T-cell (primary cell): ENCODE results near the gene ZNF627. TPM values are rescaled to one million over a fixed set of nuclear protein-coding genes. Genes with fewer than 3 reads are reported as not detected.
"Not testable (repeated sequence)": the region's sequence is repeated elsewhere in the genome, so short reads cannot be mapped to it uniquely, and the experiment has no call there.

Experiments
- ATAC-seq, 4 experiments: fragments of 200-7000 bp in 3 of 4; fragments of 150-1000 bp in 1 of 4; cut with Tn5 transposase; replicated peaks in 1 of 4; 1 replicate in 3 of 4; 2 replicates in 1 of 4; pipeline ENCODE4 v1.10.0; 2021; ENCODE audit warnings: moderate library complexity in 3 of 4, mild to moderate bottlenecking in 2 of 4, moderate number of reproducible peaks in 1 of 4
- CTCF ChIA-PET, 2 donors: fragments of 300-600 bp; sonication (Branson Sonifier 250); formaldehyde crosslinking; loops; one replicate each; lab custom pipeline; 2022; ENCODE audit warnings: antibody characterized with exemption in 2 of 2; lab: Charles Lee
- POLR2A ChIA-PET, 2 donors: fragments of 300-600 bp; sonication (Branson Sonifier 250); formaldehyde crosslinking; loops; one replicate each; lab custom pipeline; 2022; ENCODE audit warnings: antibody characterized with exemption in 2 of 2; lab: Charles Lee
- DNase-seq, 35 experiments: peaks; one replicate each; pipeline versions ENCODE4 v3.0.0 to v3.0.0-alpha.2; 2013 to 2023
- H3K27ac ChIP-seq: one replicate; pipeline ENCODE4 v1.5.1; 2013; ENCODE audit warnings: low read length
- H3K27me3 ChIP-seq, 2 experiments: replicated peaks in 1 of 2; 1 replicate in 1 of 2; 2 replicates in 1 of 2; pipeline versions ENCODE4 v1.6.1 to v1.7.0; 2013; ENCODE audit warnings: low read length in 1 of 2, mixed read lengths in 1 of 2; ENCODE audit not compliant: control insufficient read depth in 2 of 2, insufficient read depth in 2 of 2; ENCODE audit errors: extremely low read depth in 1 of 2
- H3K36me3 ChIP-seq, 2 donors: 1 replicate in 1 of 2; 2 replicates in 1 of 2; pipeline versions ENCODE4 v1.6.1 to v1.7.0; 2013; ENCODE audit warnings: low read length in 1 of 2; ENCODE audit not compliant: control insufficient read depth in 2 of 2, insufficient read depth in 1 of 2; ENCODE audit errors: extremely low read depth in 1 of 2
- H3K4me1 ChIP-seq, 2 experiments: 1 replicate in 1 of 2; 2 replicates in 1 of 2; pipeline versions ENCODE4 v1.6.1 to v1.7.0; 2013; ENCODE audit warnings: low read length in 2 of 2, mixed read lengths in 1 of 2; ENCODE audit not compliant: insufficient read depth in 2 of 2, control insufficient read depth in 1 of 2; ENCODE audit errors: extremely low read depth in 1 of 2
- H3K4me3 ChIP-seq, 2 donors: 1 replicate in 1 of 2; 2 replicates in 1 of 2; pipeline versions ENCODE4 v1.5.1 to v1.7.0; 2013; ENCODE audit warnings: mild to moderate bottlenecking in 2 of 2, low read length in 1 of 2, moderate library complexity in 1 of 2; ENCODE audit not compliant: control insufficient read depth in 1 of 2; ENCODE audit errors: extremely low read depth in 1 of 2
- H3K9me3 ChIP-seq: 2 replicates; pipeline ENCODE4 v1.7.0; 2013
- H3K27ac Mint-ChIP-seq, 2 donors: one replicate each; pipeline ENCODE4 v1.8.0; 2020 to 2021; ENCODE audit warnings: mild to moderate bottlenecking in 2 of 2, mixed read lengths in 2 of 2
- H3K27me3 Mint-ChIP-seq, 2 donors: one replicate each; pipeline ENCODE4 v1.8.0; 2021 to 2022; ENCODE audit warnings: mixed read lengths in 2 of 2
- H3K36me3 Mint-ChIP-seq: one replicate; pipeline ENCODE4 v1.8.0; 2021; ENCODE audit warnings: mixed read lengths
- H3K4me1 Mint-ChIP-seq, 3 donors: one replicate each; pipeline ENCODE4 v1.8.0; 2020 to 2022; ENCODE audit warnings: mixed read lengths in 3 of 3, mild to moderate bottlenecking in 1 of 3
- H3K4me3 Mint-ChIP-seq, 3 donors: one replicate each; pipeline ENCODE4 v1.8.0; 2020 to 2022; ENCODE audit warnings: mild to moderate bottlenecking in 3 of 3, mixed read lengths in 3 of 3, moderate library complexity in 3 of 3
- H3K9me3 Mint-ChIP-seq, 3 donors: one replicate each; pipeline ENCODE4 v1.8.0; 2020 to 2022; ENCODE audit warnings: mixed read lengths in 3 of 3
- WGBS: methylation state at CpG from one replicate; pipeline ENCODE4 v1.1.5; 2013; ENCODE audit warnings: missing lambda C conversion rate; ENCODE audit not compliant: insufficient coverage; 5-methylcytosine and 5-hydroxymethylcytosine counted together
- total RNA-seq, 35 experiments: library from RNA in 6 of 35; stranded (reverse) in 6 of 35; fragments of 120-200 nt in 1 of 35; gene quantifications; one replicate each; pipeline versions ENCODE4 v1.2.1 to v1.2.4 and lab custom pipeline; 2013 to 2026

Gene ZNF627
- total RNA-seq, 5 donors from 2014 or later (not counting 1 experiment from before 2014, with no cell fraction given): 5.6 to 11.9 (median 10.6) TPM

GRCh38 chr19:11573354-11573753 is 23.9 kb upstream of the ZNF627 start:
- H3K9me3 Mint-ChIP-seq, H3K9me3 ChIP-seq, H3K27ac Mint-ChIP-seq, H3K4me3 ChIP-seq, H3K27ac ChIP-seq, POLR2A ChIA-PET, H3K4me1 Mint-ChIP-seq, DNase-seq, H3K4me3 Mint-ChIP-seq, H3K27me3 Mint-ChIP-seq, H3K27me3 ChIP-seq, ATAC-seq, H3K36me3 Mint-ChIP-seq: not testable (repeated sequence)
- 83% methylated on average over 1 of the region's 6 CpGs for WGBS
- CTCF ChIA-PET: interaction anchor here in 1 of 2 donors (0.7 kb wide), 1 partner anchor 115 kb away, joined by 3 read pairs; no protein-coding TSS in a partner anchor
- H3K4me1 ChIP-seq: peaks cover 5 to 11% of the 10 kb centered on the region in 2 experiments
- peaks cover 9 to 16% of the 10 kb centered on the region in 2 donors for H3K36me3 ChIP-seq

DNA sequence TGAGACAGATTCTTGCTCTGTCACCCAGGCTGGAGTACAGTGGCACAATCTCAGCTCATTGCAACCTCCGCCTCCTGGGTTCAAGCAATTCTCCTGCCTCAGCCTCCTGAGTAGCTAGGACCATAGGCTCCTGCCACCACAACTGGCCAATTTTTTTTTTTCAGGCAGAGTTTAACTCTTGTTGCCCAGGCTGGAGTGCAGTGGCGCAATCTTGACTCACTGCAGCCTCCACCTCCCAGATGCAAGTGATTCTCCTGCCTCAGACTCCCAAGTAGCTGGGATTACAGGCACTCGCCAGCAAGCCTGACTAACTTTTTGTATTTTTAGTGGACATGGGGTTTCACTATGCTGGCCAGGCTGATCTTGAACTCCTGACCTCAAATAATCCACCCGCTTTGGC is 23.5 kb upstream of the ZNF627 start:
- Histone ChIP-seq H3K36me3 (peaks cover 9 to 16% of the 10 kb centered on the region in 2 donors), H3K4me1 (peaks cover 5 to 15% of the 10 kb centered on the region in 2 experiments)
- H3K4me3 ChIP-seq, H3K27ac Mint-ChIP-seq, H3K27ac ChIP-seq, CTCF ChIA-PET, H3K4me3 Mint-ChIP-seq, H3K9me3 Mint-ChIP-seq, H3K27me3 Mint-ChIP-seq, ATAC-seq, H3K36me3 Mint-ChIP-seq, POLR2A ChIA-PET, H3K4me1 Mint-ChIP-seq, DNase-seq, H3K27me3 ChIP-seq, H3K9me3 ChIP-seq: not testable (repeated sequence)
- WGBS: 70% methylated on average over 2 of the region's 4 CpGs

GRCh38 chr19:11574689-11575088 is 22.6 kb upstream of the ZNF627 start:
- H3K9me3 ChIP-seq: no peaks in the 10 kb centered on the region
- DNase-seq: no peak
- no peaks in the 10 kb centered on the region for H3K9me3 Mint-ChIP-seq
- POLR2A ChIA-PET: no interaction called here
- H3K4me1 ChIP-seq: peaks cover 5 to 23% of the 10 kb centered on the region in 2 experiments
- H3K4me3 Mint-ChIP-seq: no peak overlapping the region
- H3K36me3 ChIP-seq: peaks cover 9 to 16% of the 10 kb centered on the region in 2 donors
- H3K27me3 ChIP-seq: no peaks in the 10 kb centered on the region
- no peak overlapping the region for H3K4me3 ChIP-seq
- ATAC-seq: no peak
- 68% methylated on average over 8 of the region's 9 CpGs for WGBS
- no peaks in the 10 kb centered on the region for H3K27me3 Mint-ChIP-seq
- H3K27ac ChIP-seq: no peak overlapping the region
- H3K36me3 Mint-ChIP-seq: peaks cover 6% of the 10 kb centered on the region
- no peak overlapping the region for H3K27ac Mint-ChIP-seq
- CTCF ChIA-PET: no interaction called here
- peaks cover 5 to 12% (median 8%) of the 10 kb centered on the region in 3 donors for H3K4me1 Mint-ChIP-seq

GRCh38 chr19:11576227-11576626 is 21.1 kb upstream of the ZNF627 start:
- H3K27me3 ChIP-seq: no peaks in the 10 kb centered on the region
- H3K4me3 ChIP-seq: no peak overlapping the region
- no peak for DNase-seq
- ChIA-PET POLR2A (interaction anchor here (0.6 to 0.7 kb wide), 3 partner anchors 12 to 18 kb away, joined by 3 to 4 read pairs (median 4); no protein-coding TSS in a partner anchor), CTCF (interaction anchor here (0.6 to 0.7 kb wide), 2 partner anchors 14 to 951 kb away, joined by 3 to 4 read pairs; no protein-coding TSS in a partner anchor)
- Mint-ChIP-seq H3K27ac (peak overlapping the region in 1 of 2 donors; percentile 44), H3K9me3 (no peaks in the 10 kb centered on the region), H3K4me3 (peak overlapping the region in 2 of 3 donors; percentile 7 to 14), H3K36me3 (peaks cover 6% of the 10 kb centered on the region), H3K4me1 (peaks cover 12 to 20% (median 17%) of the 10 kb centered on the region in 3 donors), H3K27me3 (no peaks in the 10 kb centered on the region)
- WGBS: 95% methylated on average over 15 of the region's 15 CpGs
- peaks cover 9 to 16% of the 10 kb centered on the region in 2 donors for H3K36me3 ChIP-seq
- H3K4me1 ChIP-seq: peaks cover 20 to 36% of the 10 kb centered on the region in 2 experiments
- no peak overlapping the region for H3K27ac ChIP-seq
- no peaks in the 10 kb centered on the region for H3K9me3 ChIP-seq
- no peak for ATAC-seq

GRCh38 chr19:11577451-11578257 is 19.6 kb upstream of the ZNF627 start, which contains the start of gene ACP5:
Gene ACP5, minus strand, starts transcription at chr19:11577645. Its CDS starts 328 bp downstream, at chr19:11577317.
- H3K27ac ChIP-seq: peak within 1 kb of the TSS; percentile 38
- no peaks in the 10 kb centered on the region for H3K9me3 Mint-ChIP-seq
- peaks cover 25 to 47% of the 10 kb centered on the region in 2 experiments for H3K4me1 ChIP-seq
- peaks cover 9 to 16% of the 10 kb centered on the region in 2 donors for H3K36me3 ChIP-seq
- CTCF ChIA-PET: interaction anchor here (0.6 to 0.8 kb wide), 3 partner anchors 15 to 122 kb away, joined by 3 to 4 read pairs (median 4); no protein-coding TSS in a partner anchor
- WGBS: 88% methylated on average over 8 of the region's 18 CpGs
- H3K4me3 Mint-ChIP-seq: peak within 1 kb of the TSS; percentile 68 to 80 (median 75)
- no peaks in the 10 kb centered on the region for H3K27me3 ChIP-seq
- peaks cover 6% of the 10 kb centered on the region for H3K36me3 Mint-ChIP-seq
- peak in 1 of 35 experiments; percentile 18 for DNase-seq
- H3K4me1 Mint-ChIP-seq: peaks cover 22 to 30% (median 25%) of the 10 kb centered on the region in 3 donors
- POLR2A ChIA-PET: no interaction called here
- H3K9me3 ChIP-seq: no peaks in the 10 kb centered on the region
- peak within 1 kb of the TSS; percentile 69 to 80 for H3K4me3 ChIP-seq
- no peaks in the 10 kb centered on the region for H3K27me3 Mint-ChIP-seq
- H3K27ac Mint-ChIP-seq: peak within 1 kb of the TSS; percentile 68 to 87
- ATAC-seq: peak in 2 of 4 experiments; percentile 11 to 24
